Stomach smooth muscle (tissue), 2 donors: ENCODE measurements around the gene RIT1.

Source experiments
- H3K27ac ChIP-seq: one replicate; pipeline ENCODE4 v1.7.0; 2013; ENCODE audit warnings: mild to moderate bottlenecking, low read length, inconsistent platforms
- H3K27me3 ChIP-seq, 2 donors: one replicate each; pipeline ENCODE4 v1.7.0; 2013; ENCODE audit warnings: low read length in 2 of 2; ENCODE audit not compliant: insufficient read depth in 2 of 2, control insufficient read depth in 1 of 2
- H3K36me3 ChIP-seq, 2 donors: one replicate each; pipeline ENCODE4 v1.7.0; 2013; ENCODE audit warnings: low read length in 2 of 2; ENCODE audit not compliant: control insufficient read depth in 2 of 2, insufficient read depth in 2 of 2
- H3K4me1 ChIP-seq: one replicate; pipeline ENCODE4 v1.7.0; 2013; ENCODE audit warnings: low read length; ENCODE audit not compliant: control insufficient read depth, insufficient read depth
- H3K4me3 ChIP-seq, 2 donors: one replicate each; pipeline ENCODE4 v1.7.0; 2013; ENCODE audit warnings: low read length in 2 of 2
- H3K9ac ChIP-seq, 2 donors: one replicate each; pipeline ENCODE4 v1.7.0; 2013; ENCODE audit warnings: low read length in 2 of 2, mild to moderate bottlenecking in 1 of 2
- H3K9me3 ChIP-seq, 2 donors: one replicate each; pipeline ENCODE4 v1.7.0; 2013; ENCODE audit warnings: low read length in 2 of 2; ENCODE audit not compliant: control insufficient read depth in 2 of 2
- donor health status: healthy.
- donor health status: Pancreatic carcinoma.

Gene RIT1

GRCh38 chr1:155944444-155944799 is 33.3 kb upstream of the RIT1 start:
- no peak overlapping the region for H3K4me3 ChIP-seq
- H3K9ac ChIP-seq: no peak overlapping the region
- H3K27me3 ChIP-seq: no peaks in the 10 kb centered on the region
- H3K4me1 ChIP-seq: peaks cover 15% of the 10 kb centered on the region
- no peak overlapping the region for H3K27ac ChIP-seq
- peaks cover 20 to 21% of the 10 kb centered on the region in 2 donors for H3K36me3 ChIP-seq
- no peaks in the 10 kb centered on the region for H3K9me3 ChIP-seq

GRCh38 chr1:155942578-155943141 is 31.5 kb upstream of the RIT1 start:
- Histone ChIP-seq H3K4me1 (peaks cover 18% of the 10 kb centered on the region), H3K27ac (no peak overlapping the region), H3K36me3 (peaks cover 13 to 14% of the 10 kb centered on the region in 2 donors), H3K9me3 (no peaks in the 10 kb centered on the region), H3K27me3 (no peaks in the 10 kb centered on the region), H3K9ac (no peak overlapping the region), H3K4me3 (no peak overlapping the region)

GRCh38 chr1:155941845-155942531 is 30.8 kb upstream of the RIT1 start:
- Histone ChIP-seq H3K9me3 (no peaks in the 10 kb centered on the region), H3K4me3 (no peak overlapping the region), H3K9ac (no peak overlapping the region), H3K36me3 (peaks cover 6 to 7% of the 10 kb centered on the region in 2 donors), H3K4me1 (peaks cover 18% of the 10 kb centered on the region), H3K27me3 (no peaks in the 10 kb centered on the region), H3K27ac (no peak overlapping the region)

- Histone ChIP-seq H3K9me3 (no peaks in the 10 kb centered on the region), H3K4me3 (peak within 1 kb of the TSS in 1 of 2 donors; percentile 15), H3K4me1 (peaks cover 18% of the 10 kb centered on the region), H3K27ac (peak within 1 kb of the TSS; percentile 6), H3K36me3 (peaks cover under 1 to 3% of the 10 kb centered on the region in 2 donors), H3K9ac (peak within 1 kb of the TSS in 1 of 2 donors; percentile 36), H3K27me3 (no peaks in the 10 kb centered on the region)
Measured at GRCh38 chr1:155940993-155941844, 30.1 kb upstream of the RIT1 start, which contains the start of gene RXFP4. Gene RXFP4, plus strand, starts transcription at chr1:155941638. Its CDS starts 72 bp downstream, at chr1:155941710.

- Histone ChIP-seq H3K27ac (peak overlapping the region; percentile 6), H3K36me3 (no peaks in the 10 kb centered on the region), H3K4me3 (no peak overlapping the region), H3K4me1 (peaks cover 18% of the 10 kb centered on the region), H3K27me3 (no peaks in the 10 kb centered on the region), H3K9me3 (no peaks in the 10 kb centered on the region), H3K9ac (peak overlapping the region; percentile 15 to 36)
Measured at GRCh38 chr1:155940482-155940992, 29.4 kb upstream of the RIT1 start.

- Histone ChIP-seq H3K27me3 (no peaks in the 10 kb centered on the region), H3K4me1 (peaks cover 26% of the 10 kb centered on the region), H3K27ac (no peak overlapping the region), H3K36me3 (no peaks in the 10 kb centered on the region), H3K9me3 (no peaks in the 10 kb centered on the region), H3K9ac (no peak overlapping the region), H3K4me3 (no peak overlapping the region)
Measured at GRCh38 chr1:155938220-155938627, 27.1 kb upstream of the RIT1 start.

- Histone ChIP-seq H3K36me3 (peaks cover 10 to 13% of the 10 kb centered on the region in 2 donors), H3K4me3 (peak overlapping the region; percentile 71 to 99), H3K9me3 (no peaks in the 10 kb centered on the region), H3K9ac (peak overlapping the region; percentile 91 to 96), H3K27ac (peak overlapping the region; percentile 95), H3K27me3 (no peaks in the 10 kb centered on the region), H3K4me1 (peaks cover 36% of the 10 kb centered on the region)
Measured at GRCh38 chr1:155934936-155935590, 23.9 kb upstream of the RIT1 start.

GRCh38 chr1:155934097-155934935 is 23.2 kb upstream of the RIT1 start, which contains the start of gene KHDC4:
Gene KHDC4, minus strand, starts transcription at chr1:155934413. Its CDS starts 40 bp downstream, at chr1:155934373.
- Histone ChIP-seq H3K4me3 (peak within 1 kb of the TSS; percentile 71 to 99), H3K9me3 (no peaks in the 10 kb centered on the region), H3K27ac (peak within 1 kb of the TSS; percentile 95), H3K36me3 (peaks cover 12 to 16% of the 10 kb centered on the region in 2 donors), H3K4me1 (peaks cover 37% of the 10 kb centered on the region), H3K9ac (peak within 1 kb of the TSS; percentile 96 to 99), H3K27me3 (no peaks in the 10 kb centered on the region)

- H3K4me1 ChIP-seq: peaks cover 36% of the 10 kb centered on the region
Measured at GRCh38 chr1:155933591-155934096, 22.5 kb upstream of the RIT1 start.

More at GRCh38 chr1:155933591-155934096, 22.5 kb upstream of the RIT1 start:
- Histone ChIP-seq H3K9ac (peak overlapping the region; percentile 96 to 99), H3K27me3 (no peaks in the 10 kb centered on the region), H3K9me3 (no peaks in the 10 kb centered on the region), H3K27ac (peak overlapping the region; percentile 95), H3K36me3 (peaks cover 18 to 20% of the 10 kb centered on the region in 2 donors), H3K4me3 (peak overlapping the region; percentile 71 to 99)
